SK-N-SH treated with all-trans-retinoic acid at 6 μM for 48 hours (cell line): ENCODE data around the gene TMC3.

ENCODE experiments used
- PPARA ChIP-seq: fragments of 250-450 bp; sonication (Bioruptor Pico); IDR thresholded peaks from 2 replicates; pipeline ENCODE4 v1.5.0; 2020; ENCODE audit warnings: mild to moderate bottlenecking, borderline replicate concordance
- TCF4 ChIP-seq: fragments of 250-450 bp; sonication (Bioruptor Pico); IDR thresholded peaks from 2 replicates; pipeline ENCODE4 v1.8.0; 2021; ENCODE audit warnings: mild to moderate bottlenecking, moderate library complexity, borderline replicate concordance
- ZC3H10 ChIP-seq: fragments of 250-450 bp; sonication (Bioruptor Pico); IDR thresholded peaks from 2 replicates; pipeline ENCODE4 v1.5.1; 2021; ENCODE audit warnings: mild to moderate bottlenecking, moderate library complexity
- ZFP3 ChIP-seq: fragments of 250-450 bp; sonication (Bioruptor Pico); IDR thresholded peaks from 2 replicates; pipeline ENCODE4 v1.5.0; 2020; ENCODE audit warnings: mild to moderate bottlenecking, moderate library complexity
- ZFP30 ChIP-seq: fragments of 450-650 bp; formaldehyde crosslinking; IDR thresholded peaks from 2 replicates; pipeline ENCODE4 v1.5.0; 2022; ENCODE audit warnings: mild to moderate bottlenecking, moderate library complexity
- TF ChIP-seq, protein P1 (sequence below): fragments of 250-450 bp; sonication (Bioruptor Pico); IDR thresholded peaks from 2 replicates; pipeline ENCODE4 v1.8.0; 2020; ENCODE audit warnings: mild to moderate bottlenecking, moderate library complexity, borderline replicate concordance

DNA sequence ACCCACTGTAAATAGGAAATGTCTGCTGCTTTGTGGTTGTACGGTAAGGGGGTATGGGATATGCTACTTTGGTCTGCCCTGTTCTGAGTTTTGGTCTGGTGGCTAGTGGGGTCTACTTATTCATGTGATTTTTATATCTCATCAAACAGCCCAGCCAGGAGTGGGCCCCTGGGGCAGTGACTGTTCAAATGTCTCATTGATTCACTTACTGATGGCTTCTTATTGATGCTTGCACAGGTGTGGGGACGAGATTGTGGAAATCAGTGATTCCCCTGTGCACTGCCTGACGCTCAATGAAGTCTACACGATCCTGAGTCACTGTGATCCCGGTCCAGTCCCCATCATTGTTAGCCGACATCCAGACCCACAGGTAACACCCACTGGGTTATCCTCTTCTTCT, 88.6 kb downstream of the TMC3 start:
- TF ChIP-seq ZC3H10 (CRISPR knock-in tag) (no peak), PPARA (no peak), ZFP3 (no peak), ZFP30 (CRISPR knock-in tag) (no peak), TCF4 (CRISPR knock-in tag) (no peak)
- TF ChIP-seq, protein P1, sequence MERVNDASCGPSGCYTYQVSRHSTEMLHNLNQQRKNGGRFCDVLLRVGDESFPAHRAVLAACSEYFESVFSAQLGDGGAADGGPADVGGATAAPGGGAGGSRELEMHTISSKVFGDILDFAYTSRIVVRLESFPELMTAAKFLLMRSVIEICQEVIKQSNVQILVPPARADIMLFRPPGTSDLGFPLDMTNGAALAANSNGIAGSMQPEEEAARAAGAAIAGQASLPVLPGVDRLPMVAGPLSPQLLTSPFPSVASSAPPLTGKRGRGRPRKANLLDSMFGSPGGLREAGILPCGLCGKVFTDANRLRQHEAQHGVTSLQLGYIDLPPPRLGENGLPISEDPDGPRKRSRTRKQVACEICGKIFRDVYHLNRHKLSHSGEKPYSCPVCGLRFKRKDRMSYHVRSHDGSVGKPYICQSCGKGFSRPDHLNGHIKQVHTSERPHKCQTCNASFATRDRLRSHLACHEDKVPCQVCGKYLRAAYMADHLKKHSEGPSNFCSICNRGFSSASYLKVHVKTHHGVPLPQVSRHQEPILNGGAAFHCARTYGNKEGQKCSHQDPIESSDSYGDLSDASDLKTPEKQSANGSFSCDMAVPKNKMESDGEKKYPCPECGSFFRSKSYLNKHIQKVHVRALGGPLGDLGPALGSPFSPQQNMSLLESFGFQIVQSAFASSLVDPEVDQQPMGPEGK, result no peak
